PC-9 (cell line): ENCODE results near the gene SNCA. TPM values are rescaled to one million over a fixed set of nuclear protein-coding genes. Genes with fewer than 3 reads are reported as not detected.

Experiments used
- BruUV-seq: library from RNA; stranded (reverse); fragments of 400-500 nt; replicated peaks from 2 replicates; lab custom pipeline; 2021; lab: Mats Ljungman, UMichigan
- CTCF ChIA-PET: fragments of 300-600 bp; sonication (Branson Sonifier 250); formaldehyde crosslinking; loops from one replicate; lab custom pipeline; 2022; ENCODE audit warnings: antibody characterized with exemption; lab: Charles Lee
- POLR2A ChIA-PET: fragments of 300-600 bp; sonication (Branson Sonifier 250); formaldehyde crosslinking; loops from one replicate; lab custom pipeline; 2022; ENCODE audit warnings: antibody characterized with exemption; ENCODE audit not compliant: unreplicated experiment; lab: Charles Lee
- DNase-seq, 2 experiments: peaks; one replicate each; pipeline versions ENCODE4 v3.0.0 to v3.0.0-alpha.2; 2015 to 2022; ENCODE audit warnings: mixed read lengths in 1 of 2
- H2AFZ ChIP-seq: fragments of 200-600 bp; sonication (generic); 2 replicates; pipeline ENCODE4 v1.8.1; 2017; ENCODE audit warnings: antibody characterized with exemption
- H3F3A ChIP-seq: fragments of 200-600 bp; sonication (generic); 2 replicates; pipeline ENCODE4 v1.8.1; 2017; ENCODE audit warnings: antibody characterized with exemption, mild to moderate bottlenecking, low read depth; ENCODE audit not compliant: insufficient read depth
- H3K27ac ChIP-seq: fragments of 200-600 bp; sonication (generic); 2 replicates; pipeline ENCODE4 v1.6.1; 2016; ENCODE audit warnings: mixed run types
- H3K27me3 ChIP-seq: fragments of 200-600 bp; sonication (generic); 2 replicates; pipeline ENCODE4 v1.6.1; 2016; ENCODE audit warnings: low read depth, mixed run types; ENCODE audit not compliant: insufficient read depth
- H3K36me3 ChIP-seq: fragments of 200-600 bp; sonication (generic); 2 replicates; pipeline ENCODE4 v1.6.1; 2016; ENCODE audit warnings: low read depth, mixed run types
- H3K4me1 ChIP-seq: fragments of 200-600 bp; sonication (generic); replicated peaks from 2 replicates; pipeline ENCODE4 v1.6.1; 2016; ENCODE audit warnings: mixed run types; ENCODE audit not compliant: insufficient read depth
- H3K4me2 ChIP-seq: fragments of 200-600 bp; sonication (generic); 2 replicates; pipeline ENCODE4 v1.6.1; 2017; ENCODE audit warnings: mixed run types
- H3K4me3 ChIP-seq: fragments of 200-600 bp; sonication (generic); 2 replicates; pipeline ENCODE4 v1.6.1; 2016; ENCODE audit warnings: mixed run types
- H3K79me2 ChIP-seq: fragments of 200-600 bp; sonication (generic); 2 replicates; pipeline ENCODE4 v1.6.1; 2017; ENCODE audit warnings: low read depth, mixed run types
- H3K9me2 ChIP-seq: fragments of 200-600 bp; sonication (generic); 2 replicates; pipeline ENCODE4 v1.8.1; 2017; ENCODE audit warnings: mild to moderate bottlenecking; ENCODE audit not compliant: insufficient read depth
- H3K9me3 ChIP-seq: fragments of 200-600 bp; sonication (generic); 2 replicates; pipeline ENCODE4 v1.8.1; 2016; ENCODE audit warnings: low read depth; ENCODE audit not compliant: insufficient read depth
- H4K20me1 ChIP-seq: fragments of 200-600 bp; sonication (generic); 2 replicates; pipeline ENCODE4 v1.8.1; 2017; ENCODE audit not compliant: insufficient read depth
- EZH2 ChIP-seq: fragments of 200-600 bp; sonication (generic); IDR thresholded peaks from 2 replicates; pipeline ENCODE4 v1.8.0; 2017; ENCODE audit warnings: antibody characterized with exemption, low read depth
- intact Hi-C: fragments of 100-400 bp; cut with micrococcal nuclease; formaldehyde crosslinking; loops from one replicate; pipeline ENCODE4 v1.10.0; 2022; ENCODE audit not compliant: unreplicated experiment
- total RNA-seq: library from RNA; stranded (reverse); gene quantifications from 2 replicates; pipeline ENCODE4 v1.2.3, GENCODE V29; 2021
- TF ChIP-seq, protein P1 (sequence below): fragments of 200-600 bp; sonication (generic); conservative IDR thresholded peaks from 2 replicates; pipeline ENCODE4 v1.6.1; 2017; ENCODE audit warnings: mixed run types, antibody characterized with exemption, mild to moderate bottlenecking, moderate library complexity

The SNCA gene
- total RNA-seq, 1 experiment from 2014 or later, result 4.8 TPM

DNA sequence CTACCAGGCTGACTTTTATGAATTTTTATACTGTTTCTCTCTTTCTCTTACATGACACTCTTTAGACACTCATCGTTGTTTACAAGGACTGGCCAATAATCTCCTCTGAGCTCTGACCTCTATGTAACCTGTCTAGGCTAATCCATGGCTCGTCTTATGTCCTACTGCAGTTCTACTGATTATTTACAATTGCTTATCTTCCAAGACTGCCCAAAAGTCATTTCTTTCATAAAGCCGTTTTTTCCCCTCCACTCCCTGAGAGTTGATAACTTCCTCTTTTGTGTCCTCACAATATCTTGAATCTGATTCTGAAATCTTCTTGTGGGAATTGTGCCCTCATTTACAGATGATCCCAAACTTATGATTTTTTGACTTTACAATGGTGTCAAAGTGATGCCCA is 18.3 kb upstream of the SNCA start:
- Histone ChIP-seq H2AFZ (no peak overlapping the region), H3K9me2 (no peaks in the 10 kb centered on the region), H3K27me3 (no peaks in the 10 kb centered on the region), H3K4me3 (no peak overlapping the region), H4K20me1 (no peaks in the 10 kb centered on the region), H3F3A (no peaks in the 10 kb centered on the region), H3K9me3 (no peaks in the 10 kb centered on the region), H3K79me2 (no peaks in the 10 kb centered on the region), H3K4me1 (no peaks in the 10 kb centered on the region), H3K27ac (no peak overlapping the region), H3K4me2 (no peak overlapping the region), H3K36me3 (no peaks in the 10 kb centered on the region)
- no peak for DNase-seq
- CTCF ChIA-PET, result no interaction called here
- TF ChIP-seq, protein P1, sequence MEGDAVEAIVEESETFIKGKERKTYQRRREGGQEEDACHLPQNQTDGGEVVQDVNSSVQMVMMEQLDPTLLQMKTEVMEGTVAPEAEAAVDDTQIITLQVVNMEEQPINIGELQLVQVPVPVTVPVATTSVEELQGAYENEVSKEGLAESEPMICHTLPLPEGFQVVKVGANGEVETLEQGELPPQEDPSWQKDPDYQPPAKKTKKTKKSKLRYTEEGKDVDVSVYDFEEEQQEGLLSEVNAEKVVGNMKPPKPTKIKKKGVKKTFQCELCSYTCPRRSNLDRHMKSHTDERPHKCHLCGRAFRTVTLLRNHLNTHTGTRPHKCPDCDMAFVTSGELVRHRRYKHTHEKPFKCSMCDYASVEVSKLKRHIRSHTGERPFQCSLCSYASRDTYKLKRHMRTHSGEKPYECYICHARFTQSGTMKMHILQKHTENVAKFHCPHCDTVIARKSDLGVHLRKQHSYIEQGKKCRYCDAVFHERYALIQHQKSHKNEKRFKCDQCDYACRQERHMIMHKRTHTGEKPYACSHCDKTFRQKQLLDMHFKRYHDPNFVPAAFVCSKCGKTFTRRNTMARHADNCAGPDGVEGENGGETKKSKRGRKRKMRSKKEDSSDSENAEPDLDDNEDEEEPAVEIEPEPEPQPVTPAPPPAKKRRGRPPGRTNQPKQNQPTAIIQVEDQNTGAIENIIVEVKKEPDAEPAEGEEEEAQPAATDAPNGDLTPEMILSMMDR, result no peak
- no peak for TF ChIP-seq EZH2
- intact Hi-C loops, result no loop called here
- POLR2A ChIA-PET, result no interaction called here
- BruUV-seq, result no TSS peak

DNA sequence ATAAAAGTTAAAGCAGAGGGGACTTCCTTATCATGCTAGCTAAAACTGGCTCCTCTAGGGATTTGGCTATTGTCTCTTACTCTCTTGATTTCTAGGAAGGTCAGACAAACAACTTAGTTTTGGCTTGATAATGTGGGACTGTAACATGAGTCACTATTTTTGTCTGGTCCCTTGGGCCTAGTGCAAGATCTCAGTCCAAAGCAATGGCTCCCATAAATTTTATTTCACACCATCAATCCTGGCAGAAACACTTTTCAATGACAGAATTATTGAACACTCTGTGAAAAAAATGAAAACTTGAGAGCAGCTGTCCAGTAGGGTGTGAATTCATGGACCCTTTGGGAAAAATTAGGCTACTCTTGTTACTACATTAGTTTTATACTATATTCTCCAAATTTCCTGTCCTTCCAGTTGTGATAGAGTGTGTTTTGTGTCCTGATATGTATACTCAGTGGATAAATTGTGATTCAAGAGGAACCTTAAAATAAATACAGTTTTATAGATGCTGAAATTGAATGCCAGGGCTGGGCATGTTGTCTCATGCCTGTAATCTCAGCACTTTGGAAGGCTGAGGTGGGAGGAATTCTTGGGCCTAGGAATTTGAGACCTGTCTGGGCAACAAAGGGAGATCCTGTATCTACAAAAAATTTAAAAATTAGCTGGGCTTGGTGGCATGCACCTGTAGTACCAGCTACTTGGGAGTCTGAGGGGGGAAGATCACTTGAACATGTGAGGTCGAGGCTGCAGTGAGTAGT is 10.8 kb upstream of the SNCA start:
- Histone ChIP-seq H3K79me2 (no peaks in the 10 kb centered on the region), H3K27me3 (no peaks in the 10 kb centered on the region), H3K27ac (no peak overlapping the region), H3K9me2 (no peaks in the 10 kb centered on the region), H3K4me1 (no peaks in the 10 kb centered on the region), H4K20me1 (no peaks in the 10 kb centered on the region), H3K4me3 (no peak overlapping the region), H2AFZ (no peak overlapping the region), H3K9me3 (no peaks in the 10 kb centered on the region), H3K36me3 (no peaks in the 10 kb centered on the region), H3F3A (no peaks in the 10 kb centered on the region), H3K4me2 (no peak overlapping the region)
- TF ChIP-seq, protein P1, result no peak
- TF ChIP-seq EZH2, result no peak
- no TSS peak for BruUV-seq
- POLR2A ChIA-PET, result no interaction called here
- no peak for DNase-seq
- intact Hi-C loops, result no loop called here
- CTCF ChIA-PET, result no interaction called here

DNA sequence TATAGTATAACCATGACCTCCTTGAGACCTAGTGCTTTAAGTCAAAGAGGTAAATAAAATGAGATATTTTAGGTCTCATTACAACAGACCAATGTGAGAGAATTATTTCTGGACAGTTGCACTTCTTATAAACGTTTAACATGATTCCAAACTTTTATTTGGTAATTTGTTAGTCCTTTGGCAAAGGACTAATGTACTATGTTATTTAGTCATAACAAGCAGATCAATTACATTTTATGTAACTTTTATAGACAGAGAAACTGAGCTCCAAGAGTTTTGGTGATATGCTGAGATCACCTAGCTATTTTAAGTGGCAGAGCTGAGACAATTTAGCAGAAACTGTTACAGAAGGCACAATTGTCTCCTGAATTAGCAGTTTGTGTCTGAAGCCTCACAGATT is 2.6 kb upstream of the SNCA start:
- H3K9me3 ChIP-seq, result no peaks in the 10 kb centered on the region
- no peaks in the 10 kb centered on the region for H3K4me1 ChIP-seq
- no peaks in the 10 kb centered on the region for H3K27me3 ChIP-seq
- TF ChIP-seq, protein P1, result no peak
- no peak for TF ChIP-seq EZH2
- POLR2A ChIA-PET, result no interaction called here
- no peaks in the 10 kb centered on the region for H3K36me3 ChIP-seq
- no peak overlapping the region for H3K4me3 ChIP-seq
- no peaks in the 10 kb centered on the region for H4K20me1 ChIP-seq
- DNase-seq, result no peak
- H3K27ac ChIP-seq, result no peak overlapping the region
- no peaks in the 10 kb centered on the region for H3K79me2 ChIP-seq
- BruUV-seq, result no TSS peak
- H3K4me2 ChIP-seq, result no peak overlapping the region
- CTCF ChIA-PET, result no interaction called here
- H3F3A ChIP-seq, result no peaks in the 10 kb centered on the region
- no peaks in the 10 kb centered on the region for H3K9me2 ChIP-seq
- intact Hi-C loops, result no loop called here
- no peak overlapping the region for H2AFZ ChIP-seq
